Fibroblast of skin of back (primary cell): ENCODE results near the gene LZTFL1.

Experiments used
- DNase-seq: peaks from one replicate; pipeline ENCODE4 v3.0.0-alpha.2; 2013

LZTFL1 gene

GRCh38 chr3:45807133-45807532 is 34.8 kb downstream of the LZTFL1 start:
- no peak for DNase-seq

- no peak for DNase-seq
Observed at GRCh38 chr3:45806072-45806471, 35.8 kb downstream of the LZTFL1 start.

- no peak for DNase-seq
Observed at GRCh38 chr3:45803252-45803935, 38.5 kb downstream of the LZTFL1 start.

- no peak for DNase-seq
Observed at GRCh38 chr3:45802146-45802545, 39.8 kb downstream of the LZTFL1 start.

- no peak for DNase-seq
Observed at GRCh38 chr3:45800611-45801010, 41.3 kb downstream of the LZTFL1 start.

GRCh38 chr3:45799586-45799985 is 42.3 kb downstream of the LZTFL1 start:
- no peak for DNase-seq

GRCh38 chr3:45798034-45798433 is 43.9 kb downstream of the LZTFL1 start:
- DNase-seq: no peak

GRCh38 chr3:45796902-45797637 is 44.8 kb downstream of the LZTFL1 start:
- DNase-seq: no peak

GRCh38 chr3:45795882-45796765 is 45.8 kb downstream of the LZTFL1 start, which contains the start of gene SLC6A20:
Gene SLC6A20, minus strand, starts transcription at chr3:45796536. Its CDS starts 117 bp downstream, at chr3:45796419.
- DNase-seq: no peak

GRCh38 chr3:45795509-45795881 is 46.4 kb downstream of the LZTFL1 start:
- no peak for DNase-seq

GRCh38 chr3:45794660-45795059 is 47.3 kb downstream of the LZTFL1 start:
- no peak for DNase-seq

- DNase-seq: no peak
Observed at GRCh38 chr3:45794177-45794560, 47.8 kb downstream of the LZTFL1 start.

GRCh38 chr3:45793482-45794176 is 48.3 kb downstream of the LZTFL1 start:
- DNase-seq: no peak

GRCh38 chr3:45792516-45793172 is 49.3 kb downstream of the LZTFL1 start:
- DNase-seq: no peak

- DNase-seq: no peak
Observed at GRCh38 chr3:45792036-45792435, 49.9 kb downstream of the LZTFL1 start.

- no peak for DNase-seq
Observed at GRCh38 chr3:45790596-45790995, 51.3 kb downstream of the LZTFL1 start.

GRCh38 chr3:45789235-45789812 is 52.6 kb downstream of the LZTFL1 start:
- DNase-seq: no peak

- DNase-seq: no peak
Observed at GRCh38 chr3:45787551-45787950, 54.4 kb downstream of the LZTFL1 start.

GRCh38 chr3:45786801-45787495 is 55.0 kb downstream of the LZTFL1 start:
- no peak for DNase-seq

GRCh38 chr3:45785605-45786150 is 56.2 kb downstream of the LZTFL1 start:
- DNase-seq: no peak

GRCh38 chr3:45783667-45784066 is 58.3 kb downstream of the LZTFL1 start:
- DNase-seq: no peak
